MM.1S (cell line): Measurements from ENCODE around the gene LINS1.

Source experiments
- EZH2 ChIP-seq: fragments of 300-600 bp; sonication (generic); optimal IDR thresholded peaks from 2 replicates; pipeline ENCODE3; 2017; ENCODE audit warnings: low read depth, mild to moderate bottlenecking, antibody characterized with exemption, low read length, mixed read lengths
- EZH2phosphoT487 ChIP-seq: fragments of 300-600 bp; sonication (generic); IDR thresholded peaks from 2 replicates; pipeline ENCODE4 v1.6.1; 2018; ENCODE audit warnings: antibody characterized with exemption, low read length
- TF ChIP-seq, protein P1 (sequence below): fragments of 300-600 bp; sonication (generic); IDR thresholded peaks from 2 replicates; pipeline ENCODE4 v1.5.1; 2016; ENCODE audit warnings: antibody characterized with exemption, low read length, mixed read lengths

DNA sequence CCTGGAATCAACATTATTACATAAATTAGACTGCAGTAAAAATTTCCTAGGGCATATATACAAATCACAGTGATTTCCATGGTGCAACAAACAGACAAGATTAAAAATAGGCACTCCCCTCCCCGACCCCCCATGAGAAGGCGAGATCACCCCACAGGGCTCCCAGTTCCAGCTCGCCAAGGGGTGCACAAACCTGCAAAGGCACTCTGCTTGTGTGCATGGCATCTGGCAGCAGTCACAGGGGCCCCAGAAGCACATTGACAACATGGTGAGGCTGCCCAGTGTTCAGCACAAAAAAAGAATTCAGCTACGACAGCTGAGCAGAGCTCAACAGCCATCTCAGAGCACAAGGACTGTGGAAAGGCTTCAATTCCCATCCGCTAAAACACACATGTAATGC lies 54.0 kb downstream of the LINS1 start:
- TF ChIP-seq, protein P1, sequence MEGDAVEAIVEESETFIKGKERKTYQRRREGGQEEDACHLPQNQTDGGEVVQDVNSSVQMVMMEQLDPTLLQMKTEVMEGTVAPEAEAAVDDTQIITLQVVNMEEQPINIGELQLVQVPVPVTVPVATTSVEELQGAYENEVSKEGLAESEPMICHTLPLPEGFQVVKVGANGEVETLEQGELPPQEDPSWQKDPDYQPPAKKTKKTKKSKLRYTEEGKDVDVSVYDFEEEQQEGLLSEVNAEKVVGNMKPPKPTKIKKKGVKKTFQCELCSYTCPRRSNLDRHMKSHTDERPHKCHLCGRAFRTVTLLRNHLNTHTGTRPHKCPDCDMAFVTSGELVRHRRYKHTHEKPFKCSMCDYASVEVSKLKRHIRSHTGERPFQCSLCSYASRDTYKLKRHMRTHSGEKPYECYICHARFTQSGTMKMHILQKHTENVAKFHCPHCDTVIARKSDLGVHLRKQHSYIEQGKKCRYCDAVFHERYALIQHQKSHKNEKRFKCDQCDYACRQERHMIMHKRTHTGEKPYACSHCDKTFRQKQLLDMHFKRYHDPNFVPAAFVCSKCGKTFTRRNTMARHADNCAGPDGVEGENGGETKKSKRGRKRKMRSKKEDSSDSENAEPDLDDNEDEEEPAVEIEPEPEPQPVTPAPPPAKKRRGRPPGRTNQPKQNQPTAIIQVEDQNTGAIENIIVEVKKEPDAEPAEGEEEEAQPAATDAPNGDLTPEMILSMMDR, result no peak
- TF ChIP-seq EZH2 (no peak), EZH2phosphoT487 (no peak)
